Lung (tissue), 12 donors: ENCODE results near the gene BCL2L13. TPM values are rescaled to one million over a fixed set of nuclear protein-coding genes. Genes with fewer than 3 reads are reported as not detected.
"Not testable (repeated sequence)": the region's sequence is repeated elsewhere in the genome, so short reads cannot be mapped to it uniquely, and the experiment has no call there.

Experiments
- ATAC-seq: fragments of 200-7000 bp; cut with Tn5 transposase; one replicate; pipeline ENCODE4 v1.9.1; 2020; ENCODE audit warnings: moderate number of reproducible peaks; ENCODE audit not compliant: insufficient read depth, low FRiP score
- DNase-seq, 3 donors: peaks; one replicate each; pipeline ENCODE4 v3.0.0-alpha.2; 2013 to 2017
- H3K27ac ChIP-seq, 2 donors: one replicate each; pipeline ENCODE4 v1.5.1; 2013; ENCODE audit warnings: mild to moderate bottlenecking in 2 of 2, moderate library complexity in 2 of 2, control low read depth in 1 of 2, inconsistent platforms in 1 of 2, low read depth in 1 of 2, low read length in 1 of 2
- H3K27me3 ChIP-seq, 3 donors: one replicate each; pipeline ENCODE4 v1.5.1; 2013; ENCODE audit warnings: low read length in 2 of 3; ENCODE audit not compliant: control insufficient read depth in 3 of 3, insufficient read depth in 3 of 3
- H3K36me3 ChIP-seq, 4 donors: one replicate each; pipeline ENCODE4 v1.5.1; 2013; ENCODE audit warnings: low read length in 4 of 4, mild to moderate bottlenecking in 1 of 4, moderate library complexity in 1 of 4; ENCODE audit not compliant: control insufficient read depth in 4 of 4, insufficient read depth in 4 of 4
- H3K4me1 ChIP-seq, 5 donors: one replicate each; pipeline ENCODE4 v1.5.1; 2013; ENCODE audit warnings: low read length in 5 of 5, mild to moderate bottlenecking in 2 of 5, moderate library complexity in 1 of 5; ENCODE audit not compliant: control insufficient read depth in 5 of 5, insufficient read depth in 5 of 5
- H3K4me3 ChIP-seq: one replicate; pipeline ENCODE4 v1.5.1; 2013; ENCODE audit warnings: mild to moderate bottlenecking, control low read depth, moderate library complexity
- H3K9ac ChIP-seq, 2 donors: one replicate each; pipeline ENCODE4 v1.5.1; 2013; ENCODE audit warnings: low read length in 2 of 2, control low read depth in 1 of 2; ENCODE audit not compliant: insufficient read depth in 1 of 2
- H3K9me3 ChIP-seq, 4 donors: one replicate each; pipeline ENCODE4 v1.5.1; 2013; ENCODE audit warnings: low read length in 3 of 4, mild to moderate bottlenecking in 1 of 4, moderate library complexity in 1 of 4; ENCODE audit not compliant: control insufficient read depth in 4 of 4, insufficient read depth in 3 of 4
- CTCF ChIP-seq: IDR thresholded peaks from 2 replicates; pipeline ENCODE4 v1.5.1; 2012; ENCODE audit warnings: mild to moderate bottlenecking; ENCODE audit errors: control extremely low read depth, extremely low read depth
- WGBS, 2 donors: extraction: QIAGEN DNeasy Blood & Tissue Kit; methylation state at CpG; one replicate each; pipeline ENCODE4 v1.1.7; 2013; 5-methylcytosine and 5-hydroxymethylcytosine counted together
- polyA plus RNA-seq, 2 donors: library from polyadenylated mRNA; stranded (reverse); fragments of 200-250 nt; gene quantifications; one replicate each; pipeline ENCODE4 v1.2.1, GENCODE V29; 2013
- total RNA-seq, 2 donors: library from RNA; depleted of rRNA in 1 of 2; stranded (reverse); fragments of >200 nt in 1 of 2; gene quantifications; one replicate each; pipeline ENCODE4 v1.2.1, GENCODE V29; 2014 to 2021
- donor health status: control.
- donor health status: control.
- donor health status: Bipolar disorder and iron deficiency.
- donor health status: healthy.
- donor health status: DM: yes; HTN: yes; CAD: no.

The BCL2L13 gene
- total and polyA plus RNA-seq, 4 donors, result 21.4 to 52.4 (median 33.8) TPM

DNA sequence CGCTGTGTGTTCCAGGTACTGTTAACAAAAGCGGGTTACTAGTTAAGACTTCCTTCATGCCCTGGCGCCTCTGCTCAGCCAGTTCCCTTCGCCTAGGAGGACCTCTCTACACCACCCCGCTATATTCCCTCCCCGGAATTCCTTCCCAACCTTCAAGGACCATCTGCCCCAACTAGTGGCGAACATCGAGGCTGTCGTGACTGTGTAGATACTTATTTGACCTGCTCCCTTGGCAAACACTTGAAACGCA, 450 bp upstream of the BCL2L13 start:
- DNase-seq (no peak), ATAC-seq (peak; percentile 43)
- no peak for TF ChIP-seq CTCF
- Histone ChIP-seq H3K9me3 (no peaks in the 10 kb centered on the region), H3K27ac (peak overlapping the region; percentile 99), H3K9ac (peak overlapping the region; percentile 91 to 100), H3K4me3 (peak overlapping the region; percentile 73), H3K27me3 (no peaks in the 10 kb centered on the region), H3K4me1 (peaks cover 4 to 16% (median 8%) of the 10 kb centered on the region in 5 donors), H3K36me3 (peaks cover 0 to 7% (median 0%) of the 10 kb centered on the region in 4 donors)
- WGBS, 2 donors, result 0 to 1% methylated on average over 10 of the region's 10 CpGs

GRCh38 chr22:17639247-17639741, 737 bp downstream of the BCL2L13 start:
- Histone ChIP-seq H3K36me3 (peaks cover 0 to 7% (median 0%) of the 10 kb centered on the region in 4 donors), H3K27ac (peak overlapping the region; percentile 99), H3K4me3 (peak overlapping the region; percentile 73), H3K4me1 (peaks cover 4 to 16% (median 8%) of the 10 kb centered on the region in 5 donors), H3K9ac (peak overlapping the region; percentile 91 to 100), H3K27me3 (no peaks in the 10 kb centered on the region), H3K9me3 (no peaks in the 10 kb centered on the region)
- WGBS, 2 donors, result 6 to 7% methylated on average over 8 of the region's 8 CpGs
- TF ChIP-seq CTCF, result no peak
- DNase-seq (peak; percentile 68 to 86 (median 83)), ATAC-seq (no peak)

GRCh38 chr22:17641269-17641668, 2.7 kb downstream of the BCL2L13 start:
- no peak for ATAC-seq
- no peak overlapping the region for H3K9ac ChIP-seq
- no peaks in the 10 kb centered on the region for H3K27me3 ChIP-seq
- peaks cover 0 to 7% (median 0%) of the 10 kb centered on the region in 4 donors for H3K36me3 ChIP-seq
- peaks cover 4 to 16% (median 8%) of the 10 kb centered on the region in 5 donors for H3K4me1 ChIP-seq
- no peak overlapping the region for H3K4me3 ChIP-seq
- TF ChIP-seq CTCF, result no peak
- DNase-seq, result no peak
- 36 to 61% methylated on average over 3 of the region's 3 CpGs for WGBS, 2 donors
- no peaks in the 10 kb centered on the region for H3K9me3 ChIP-seq
- no peak overlapping the region for H3K27ac ChIP-seq

GRCh38 chr22:17642357-17642756, 3.8 kb downstream of the BCL2L13 start:
- not testable (repeated sequence) for H3K9ac ChIP-seq, H3K4me3 ChIP-seq, H3K9me3 ChIP-seq, H3K36me3 ChIP-seq, DNase-seq, ATAC-seq, H3K27me3 ChIP-seq, H3K27ac ChIP-seq
- WGBS, 2 donors, result 88% methylated on average over 4 of the region's 4 CpGs
- H3K4me1 ChIP-seq, result peaks cover 4 to 16% (median 8%) of the 10 kb centered on the region in 5 donors
